ENCODE results near the gene NKAIN4. TPM values are rescaled to one million over a fixed set of nuclear protein-coding genes. Genes with fewer than 3 reads are reported as not detected.

The NKAIN4 gene
- total and polyA plus RNA-seq, 2 experiments from 2014 or later: 12.6 to 13.2 TPM

DNA sequence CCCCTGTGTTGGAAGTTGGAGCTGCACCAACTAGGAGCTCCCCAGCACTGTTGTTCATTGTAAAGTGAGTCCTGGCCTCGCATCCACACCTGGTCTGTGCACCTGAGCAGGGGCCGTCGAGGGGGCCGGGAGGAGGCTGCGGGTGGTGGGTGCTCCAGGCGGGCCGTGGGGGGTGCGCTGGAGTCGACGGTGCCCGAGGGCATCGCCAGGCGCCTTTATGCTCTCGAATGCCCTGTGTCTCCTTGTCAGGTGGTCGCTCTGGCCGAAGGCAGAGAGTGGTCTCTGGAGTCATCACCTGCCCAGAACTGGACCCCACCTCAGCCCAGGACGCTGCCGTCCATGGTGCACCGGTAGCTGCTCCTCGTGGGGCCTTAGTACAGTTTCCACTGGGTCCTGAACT is 22.7 kb upstream of the NKAIN4 start (continued):
- TF ChIP-seq, protein P1, sequence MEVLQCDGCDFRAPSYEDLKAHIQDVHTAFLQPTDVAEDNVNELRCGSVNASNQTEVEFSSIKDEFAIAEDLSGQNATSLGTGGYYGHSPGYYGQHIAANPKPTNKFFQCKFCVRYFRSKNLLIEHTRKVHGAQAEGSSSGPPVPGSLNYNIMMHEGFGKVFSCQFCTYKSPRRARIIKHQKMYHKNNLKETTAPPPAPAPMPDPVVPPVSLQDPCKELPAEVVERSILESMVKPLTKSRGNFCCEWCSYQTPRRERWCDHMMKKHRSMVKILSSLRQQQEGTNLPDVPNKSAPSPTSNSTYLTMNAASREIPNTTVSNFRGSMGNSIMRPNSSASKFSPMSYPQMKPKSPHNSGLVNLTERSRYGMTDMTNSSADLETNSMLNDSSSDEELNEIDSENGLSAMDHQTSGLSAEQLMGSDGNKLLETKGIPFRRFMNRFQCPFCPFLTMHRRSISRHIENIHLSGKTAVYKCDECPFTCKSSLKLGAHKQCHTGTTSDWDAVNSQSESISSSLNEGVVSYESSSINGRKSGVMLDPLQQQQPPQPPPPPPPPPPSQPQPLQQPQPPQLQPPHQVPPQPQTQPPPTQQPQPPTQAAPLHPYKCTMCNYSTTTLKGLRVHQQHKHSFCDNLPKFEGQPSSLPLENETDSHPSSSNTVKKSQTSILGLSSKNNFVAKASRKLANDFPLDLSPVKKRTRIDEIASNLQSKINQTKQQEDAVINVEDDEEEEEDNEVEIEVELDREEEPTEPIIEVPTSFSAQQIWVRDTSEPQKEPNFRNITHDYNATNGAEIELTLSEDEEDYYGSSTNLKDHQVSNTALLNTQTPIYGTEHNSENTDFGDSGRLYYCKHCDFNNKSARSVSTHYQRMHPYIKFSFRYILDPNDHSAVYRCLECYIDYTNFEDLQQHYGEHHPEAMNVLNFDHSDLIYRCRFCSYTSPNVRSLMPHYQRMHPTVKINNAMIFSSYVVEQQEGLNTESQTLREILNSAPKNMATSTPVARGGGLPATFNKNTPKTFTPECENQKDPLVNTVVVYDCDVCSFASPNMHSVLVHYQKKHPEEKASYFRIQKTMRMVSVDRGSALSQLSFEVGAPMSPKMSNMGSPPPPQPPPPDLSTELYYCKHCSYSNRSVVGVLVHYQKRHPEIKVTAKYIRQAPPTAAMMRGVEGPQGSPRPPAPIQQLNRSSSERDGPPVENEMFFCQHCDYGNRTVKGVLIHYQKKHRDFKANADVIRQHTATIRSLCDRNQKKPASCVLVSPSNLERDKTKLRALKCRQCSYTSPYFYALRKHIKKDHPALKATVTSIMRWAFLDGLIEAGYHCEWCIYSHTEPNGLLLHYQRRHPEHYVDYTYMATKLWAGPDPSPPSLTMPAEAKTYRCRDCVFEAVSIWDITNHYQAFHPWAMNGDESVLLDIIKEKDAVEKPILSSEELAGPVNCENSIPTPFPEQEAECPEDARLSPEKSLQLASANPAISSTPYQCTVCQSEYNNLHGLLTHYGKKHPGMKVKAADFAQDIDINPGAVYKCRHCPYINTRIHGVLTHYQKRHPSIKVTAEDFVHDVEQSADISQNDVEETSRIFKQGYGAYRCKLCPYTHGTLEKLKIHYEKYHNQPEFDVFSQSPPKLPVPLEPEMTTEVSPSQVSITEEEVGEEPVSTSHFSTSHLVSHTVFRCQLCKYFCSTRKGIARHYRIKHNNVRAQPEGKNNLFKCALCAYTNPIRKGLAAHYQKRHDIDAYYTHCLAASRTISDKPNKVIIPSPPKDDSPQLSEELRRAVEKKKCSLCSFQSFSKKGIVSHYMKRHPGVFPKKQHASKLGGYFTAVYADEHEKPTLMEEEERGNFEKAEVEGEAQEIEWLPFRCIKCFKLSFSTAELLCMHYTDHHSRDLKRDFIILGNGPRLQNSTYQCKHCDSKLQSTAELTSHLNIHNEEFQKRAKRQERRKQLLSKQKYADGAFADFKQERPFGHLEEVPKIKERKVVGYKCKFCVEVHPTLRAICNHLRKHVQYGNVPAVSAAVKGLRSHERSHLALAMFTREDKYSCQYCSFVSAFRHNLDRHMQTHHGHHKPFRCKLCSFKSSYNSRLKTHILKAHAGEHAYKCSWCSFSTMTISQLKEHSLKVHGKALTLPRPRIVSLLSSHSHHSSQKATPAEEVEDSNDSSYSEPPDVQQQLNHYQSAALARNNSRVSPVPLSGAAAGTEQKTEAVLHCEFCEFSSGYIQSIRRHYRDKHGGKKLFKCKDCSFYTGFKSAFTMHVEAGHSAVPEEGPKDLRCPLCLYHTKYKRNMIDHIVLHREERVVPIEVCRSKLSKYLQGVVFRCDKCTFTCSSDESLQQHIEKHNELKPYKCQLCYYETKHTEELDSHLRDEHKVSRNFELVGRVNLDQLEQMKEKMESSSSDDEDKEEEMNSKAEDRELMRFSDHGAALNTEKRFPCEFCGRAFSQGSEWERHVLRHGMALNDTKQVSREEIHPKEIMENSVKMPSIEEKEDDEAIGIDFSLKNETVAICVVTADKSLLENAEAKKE (CRISPR knock-in tag; IDR thresholded peaks at IDR 0.05): no peak
- TF ChIP-seq, protein P2, sequence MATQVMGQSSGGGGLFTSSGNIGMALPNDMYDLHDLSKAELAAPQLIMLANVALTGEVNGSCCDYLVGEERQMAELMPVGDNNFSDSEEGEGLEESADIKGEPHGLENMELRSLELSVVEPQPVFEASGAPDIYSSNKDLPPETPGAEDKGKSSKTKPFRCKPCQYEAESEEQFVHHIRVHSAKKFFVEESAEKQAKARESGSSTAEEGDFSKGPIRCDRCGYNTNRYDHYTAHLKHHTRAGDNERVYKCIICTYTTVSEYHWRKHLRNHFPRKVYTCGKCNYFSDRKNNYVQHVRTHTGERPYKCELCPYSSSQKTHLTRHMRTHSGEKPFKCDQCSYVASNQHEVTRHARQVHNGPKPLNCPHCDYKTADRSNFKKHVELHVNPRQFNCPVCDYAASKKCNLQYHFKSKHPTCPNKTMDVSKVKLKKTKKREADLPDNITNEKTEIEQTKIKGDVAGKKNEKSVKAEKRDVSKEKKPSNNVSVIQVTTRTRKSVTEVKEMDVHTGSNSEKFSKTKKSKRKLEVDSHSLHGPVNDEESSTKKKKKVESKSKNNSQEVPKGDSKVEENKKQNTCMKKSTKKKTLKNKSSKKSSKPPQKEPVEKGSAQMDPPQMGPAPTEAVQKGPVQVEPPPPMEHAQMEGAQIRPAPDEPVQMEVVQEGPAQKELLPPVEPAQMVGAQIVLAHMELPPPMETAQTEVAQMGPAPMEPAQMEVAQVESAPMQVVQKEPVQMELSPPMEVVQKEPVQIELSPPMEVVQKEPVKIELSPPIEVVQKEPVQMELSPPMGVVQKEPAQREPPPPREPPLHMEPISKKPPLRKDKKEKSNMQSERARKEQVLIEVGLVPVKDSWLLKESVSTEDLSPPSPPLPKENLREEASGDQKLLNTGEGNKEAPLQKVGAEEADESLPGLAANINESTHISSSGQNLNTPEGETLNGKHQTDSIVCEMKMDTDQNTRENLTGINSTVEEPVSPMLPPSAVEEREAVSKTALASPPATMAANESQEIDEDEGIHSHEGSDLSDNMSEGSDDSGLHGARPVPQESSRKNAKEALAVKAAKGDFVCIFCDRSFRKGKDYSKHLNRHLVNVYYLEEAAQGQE (IDR thresholded peaks at IDR 0.05; ENCODE audit: unreplicated experiment): no peak
- TF ChIP-seq ZNF114 (CRISPR knock-in tag; IDR thresholded peaks at IDR 0.05): no peak
- no peak for TF ChIP-seq JUNB (IDR thresholded peaks at IDR 0.05; ENCODE audit: unreplicated experiment)
- no peak for TF ChIP-seq STAT1 (IDR thresholded peaks at IDR 0.05; ENCODE audit: unreplicated experiment)
- TF ChIP-seq POLR2AphosphoS5 (IDR thresholded peaks at IDR 0.05; ENCODE audit: low read depth): no peak
- TF ChIP-seq ETS1 (IDR thresholded peaks at IDR 0.05): no peak
